Measurements from ENCODE around the gene PLEKHM2.

The PLEKHM2 gene

DNA sequence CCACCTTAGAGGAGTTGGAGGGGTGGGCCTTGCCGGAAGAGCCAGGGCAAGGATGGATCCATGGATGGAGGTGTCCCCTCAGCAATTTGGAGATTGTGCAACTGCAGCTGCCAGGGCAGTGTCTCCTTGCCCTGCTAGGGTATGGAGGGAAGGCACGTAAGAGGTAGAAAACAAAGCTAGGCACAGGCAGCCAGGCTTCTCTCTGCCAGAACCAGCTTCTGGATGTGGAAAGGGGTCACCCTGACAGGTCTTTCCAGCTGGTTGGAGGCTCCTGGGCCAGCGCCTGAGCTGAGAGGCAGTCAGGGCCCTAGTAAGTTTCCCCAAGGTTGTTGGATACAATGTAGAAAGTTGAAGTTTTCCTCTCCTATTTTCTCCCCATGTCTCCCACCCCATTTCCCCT lies 36.7 kb downstream of the PLEKHM2 start:
- Histone ChIP-seq H3K27ac (ENCODE audit: low read length) (no peak overlapping the region), H3K4me3 (ENCODE audit: low read depth in 1 of 2, low read length in 2 of 2) (no peak overlapping the region), H3K27me3 (ENCODE audit: low read depth, low read length) (no peaks in the 10 kb centered on the region), H3K36me3 (ENCODE audit: control insufficient read depth in 1 of 2, insufficient read depth in 2 of 2, low read length in 2 of 2) (peaks cover 42 to 44% of the 10 kb centered on the region in 2 donors), H3K4me1 (ENCODE audit: control insufficient read depth in 1 of 2, insufficient read depth in 2 of 2, low read length in 2 of 2) (peaks cover 7 to 27% of the 10 kb centered on the region in 2 donors), H3K9me3 (ENCODE audit: control insufficient read depth in 1 of 2, low read length in 2 of 2) (no peaks in the 10 kb centered on the region)

DNA sequence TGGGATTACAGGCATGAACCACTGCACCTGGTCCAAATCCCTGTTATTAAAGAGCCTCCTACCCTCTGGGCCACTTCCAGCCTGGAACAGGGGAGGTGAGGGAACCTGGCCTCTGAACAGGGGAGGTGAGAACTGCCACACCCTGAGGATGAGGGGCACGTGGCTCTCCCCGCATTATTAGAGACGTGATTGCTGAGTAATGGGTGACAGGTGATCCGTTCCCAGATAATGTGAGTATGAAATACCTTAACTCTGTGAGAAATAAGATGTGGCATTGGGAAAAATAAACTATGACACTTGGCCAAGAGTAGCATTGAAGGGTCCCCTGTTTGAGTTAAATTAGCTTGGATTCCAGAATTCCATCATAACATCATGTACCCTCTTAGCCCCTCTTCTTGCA lies 38.3 kb downstream of the PLEKHM2 start:
- Histone ChIP-seq H3K9me3 (ENCODE audit: control insufficient read depth in 1 of 2, low read length in 2 of 2) (no peaks in the 10 kb centered on the region), H3K36me3 (ENCODE audit: control insufficient read depth in 1 of 2, insufficient read depth in 2 of 2, low read length in 2 of 2) (peaks cover 47 to 50% of the 10 kb centered on the region in 2 donors), H3K27me3 (ENCODE audit: low read depth, low read length) (no peaks in the 10 kb centered on the region), H3K4me3 (ENCODE audit: low read depth in 1 of 2, low read length in 2 of 2) (no peak overlapping the region), H3K4me1 (ENCODE audit: control insufficient read depth in 1 of 2, insufficient read depth in 2 of 2, low read length in 2 of 2) (peaks cover 7 to 18% of the 10 kb centered on the region in 2 donors), H3K27ac (ENCODE audit: low read length) (no peak overlapping the region)

GRCh38 chr1:15722836-15723532 lies 38.9 kb downstream of the PLEKHM2 start:
- H3K27me3 ChIP-seq (ENCODE audit: low read depth, low read length) = no peaks in the 10 kb centered on the region
- peaks cover 1 to 12% of the 10 kb centered on the region in 2 donors for H3K4me1 ChIP-seq (ENCODE audit: control insufficient read depth in 1 of 2, insufficient read depth in 2 of 2, low read length in 2 of 2)
- no peak overlapping the region for H3K4me3 ChIP-seq (ENCODE audit: low read depth in 1 of 2, low read length in 2 of 2)
- no peak overlapping the region for H3K27ac ChIP-seq (ENCODE audit: low read length)
- peaks cover 47 to 50% of the 10 kb centered on the region in 2 donors for H3K36me3 ChIP-seq (ENCODE audit: control insufficient read depth in 1 of 2, insufficient read depth in 2 of 2, low read length in 2 of 2)
- no peaks in the 10 kb centered on the region for H3K9me3 ChIP-seq (ENCODE audit: control insufficient read depth in 1 of 2, low read length in 2 of 2)

DNA sequence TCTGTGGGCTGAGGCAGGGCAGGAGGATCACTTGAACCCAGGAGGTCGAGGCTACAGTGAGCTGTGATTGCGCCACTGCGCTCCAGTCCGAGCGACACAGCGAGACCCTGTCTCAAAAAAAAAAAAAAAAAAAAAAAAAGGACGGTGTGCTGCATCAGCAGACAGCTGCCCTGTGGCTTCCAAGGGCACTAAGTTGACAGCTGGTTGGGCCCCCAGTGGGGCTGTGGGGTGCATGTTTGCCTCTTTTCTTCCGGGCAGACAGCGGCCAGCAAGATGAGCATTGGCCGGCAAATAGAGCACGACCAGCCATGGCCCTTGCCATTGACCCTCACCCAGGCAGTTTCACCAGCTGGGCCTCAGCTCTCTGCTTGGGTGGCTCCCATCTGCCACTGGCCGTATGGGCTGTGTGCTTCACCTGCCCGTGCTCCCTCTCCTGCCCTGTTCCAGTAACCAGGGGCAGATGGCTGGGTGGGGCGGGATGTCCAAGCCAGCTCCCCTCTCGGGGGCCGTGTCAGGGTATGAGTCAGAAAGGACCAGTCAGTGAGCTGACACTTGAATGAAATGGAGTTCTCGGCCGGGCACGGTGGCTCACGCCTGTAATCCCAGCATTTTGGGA lies 39.6 kb downstream of the PLEKHM2 start:
- peaks cover 50 to 52% of the 10 kb centered on the region in 2 donors for H3K36me3 ChIP-seq (ENCODE audit: control insufficient read depth in 1 of 2, insufficient read depth in 2 of 2, low read length in 2 of 2)
- H3K4me1 ChIP-seq (ENCODE audit: control insufficient read depth in 1 of 2, insufficient read depth in 2 of 2, low read length in 2 of 2) = peaks cover 0 to 8% of the 10 kb centered on the region in 2 donors
- no peak overlapping the region for H3K27ac ChIP-seq (ENCODE audit: low read length)
- H3K27me3 ChIP-seq (ENCODE audit: low read depth, low read length) = no peaks in the 10 kb centered on the region
- H3K9me3 ChIP-seq (ENCODE audit: control insufficient read depth in 1 of 2, low read length in 2 of 2) = no peaks in the 10 kb centered on the region
- H3K4me3 ChIP-seq (ENCODE audit: low read depth in 1 of 2, low read length in 2 of 2) = no peak overlapping the region

DNA sequence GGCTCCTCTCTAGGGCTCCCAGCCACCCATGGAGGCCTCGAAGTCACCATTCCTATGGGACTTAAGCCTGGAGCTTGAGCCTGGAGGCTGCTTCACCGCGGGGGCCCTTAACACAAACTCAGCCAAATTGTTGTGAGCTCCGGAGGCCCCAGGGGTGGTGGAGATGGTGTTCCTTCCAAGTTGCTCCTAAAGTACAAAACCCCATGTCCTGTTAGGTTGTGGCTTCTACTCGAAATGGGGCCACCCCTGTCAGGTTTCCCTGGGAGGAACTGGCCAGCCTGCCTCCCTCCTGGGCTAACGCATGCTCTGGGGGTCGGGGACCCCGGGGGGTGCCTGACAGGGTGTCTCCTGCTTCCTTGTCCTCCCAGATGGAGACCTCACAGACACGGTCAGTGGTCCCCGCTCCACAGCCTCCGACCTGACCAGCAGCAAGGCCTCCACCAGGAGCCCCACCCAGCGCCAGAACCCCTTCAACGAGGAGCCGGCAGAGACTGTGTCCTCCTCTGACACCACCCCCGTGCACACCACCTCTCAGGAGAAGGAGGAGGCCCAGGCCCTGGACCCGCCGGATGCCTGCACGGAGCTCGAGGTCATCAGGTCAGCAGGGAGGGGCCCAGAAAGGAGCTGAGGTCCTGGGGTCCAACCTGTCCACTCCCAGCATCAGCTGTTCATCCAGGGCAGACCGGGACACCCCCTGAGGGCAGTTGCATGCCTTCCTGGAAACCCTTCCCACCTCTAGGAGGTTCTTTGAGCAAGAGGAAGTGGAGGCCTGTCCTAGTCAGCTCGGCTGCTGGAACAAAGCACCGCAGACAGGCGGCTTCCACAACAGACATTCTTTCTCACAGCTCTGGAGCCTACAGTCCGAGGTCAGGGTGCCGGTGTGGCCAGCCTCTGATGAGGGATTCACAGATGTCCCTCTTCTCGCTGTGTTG lies 41.1 kb downstream of the PLEKHM2 start:
- Histone ChIP-seq H3K4me3 (ENCODE audit: low read depth in 1 of 2, low read length in 2 of 2) (no peak overlapping the region), H3K4me1 (ENCODE audit: control insufficient read depth in 1 of 2, insufficient read depth in 2 of 2, low read length in 2 of 2) (peaks cover 0 to 8% of the 10 kb centered on the region in 2 donors), H3K27me3 (ENCODE audit: low read depth, low read length) (no peaks in the 10 kb centered on the region), H3K9me3 (ENCODE audit: control insufficient read depth in 1 of 2, low read length in 2 of 2) (no peaks in the 10 kb centered on the region), H3K27ac (ENCODE audit: low read length) (no peak overlapping the region), H3K36me3 (ENCODE audit: control insufficient read depth in 1 of 2, insufficient read depth in 2 of 2, low read length in 2 of 2) (peaks cover 50 to 66% of the 10 kb centered on the region in 2 donors)

DNA sequence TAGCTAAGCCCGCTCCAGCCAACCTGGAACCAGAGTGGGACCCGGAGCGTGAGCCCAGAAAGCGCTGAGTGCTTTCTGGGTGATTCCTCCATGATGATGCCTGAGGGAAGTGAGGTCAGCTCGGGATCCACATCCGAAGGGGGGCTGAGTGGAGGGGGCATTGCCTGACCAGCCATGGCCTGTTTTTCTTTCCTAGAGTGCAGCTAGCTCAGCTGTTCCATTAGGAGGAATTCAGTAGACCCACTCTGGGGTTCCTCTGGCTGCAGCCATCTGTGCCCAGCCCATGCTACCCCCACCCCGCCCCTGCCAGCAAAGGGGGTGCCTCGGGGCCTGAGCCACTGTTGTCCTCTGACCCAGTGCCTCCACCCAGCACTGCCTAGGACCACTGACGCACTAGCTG lies 42.4 kb downstream of the PLEKHM2 start:
- H3K36me3 ChIP-seq (ENCODE audit: control insufficient read depth in 1 of 2, insufficient read depth in 2 of 2, low read length in 2 of 2) = peaks cover 44 to 73% of the 10 kb centered on the region in 2 donors
- peaks cover 0 to 8% of the 10 kb centered on the region in 2 donors for H3K4me1 ChIP-seq (ENCODE audit: control insufficient read depth in 1 of 2, insufficient read depth in 2 of 2, low read length in 2 of 2)
- H3K27me3 ChIP-seq (ENCODE audit: low read depth, low read length) = no peaks in the 10 kb centered on the region
- no peak overlapping the region for H3K4me3 ChIP-seq (ENCODE audit: low read depth in 1 of 2, low read length in 2 of 2)
- no peak overlapping the region for H3K27ac ChIP-seq (ENCODE audit: low read length)
- H3K9me3 ChIP-seq (ENCODE audit: control insufficient read depth in 1 of 2, low read length in 2 of 2) = no peaks in the 10 kb centered on the region

GRCh38 chr1:15727021-15727420 lies 42.9 kb downstream of the PLEKHM2 start:
- Histone ChIP-seq H3K4me1 (ENCODE audit: control insufficient read depth in 1 of 2, insufficient read depth in 2 of 2, low read length in 2 of 2) (peaks cover 0 to 8% of the 10 kb centered on the region in 2 donors), H3K27me3 (ENCODE audit: low read depth, low read length) (no peaks in the 10 kb centered on the region), H3K9me3 (ENCODE audit: control insufficient read depth in 1 of 2, low read length in 2 of 2) (no peaks in the 10 kb centered on the region), H3K4me3 (ENCODE audit: low read depth in 1 of 2, low read length in 2 of 2) (no peak overlapping the region), H3K27ac (ENCODE audit: low read length) (no peak overlapping the region), H3K36me3 (ENCODE audit: control insufficient read depth in 1 of 2, insufficient read depth in 2 of 2, low read length in 2 of 2) (peaks cover 49 to 75% of the 10 kb centered on the region in 2 donors)

DNA sequence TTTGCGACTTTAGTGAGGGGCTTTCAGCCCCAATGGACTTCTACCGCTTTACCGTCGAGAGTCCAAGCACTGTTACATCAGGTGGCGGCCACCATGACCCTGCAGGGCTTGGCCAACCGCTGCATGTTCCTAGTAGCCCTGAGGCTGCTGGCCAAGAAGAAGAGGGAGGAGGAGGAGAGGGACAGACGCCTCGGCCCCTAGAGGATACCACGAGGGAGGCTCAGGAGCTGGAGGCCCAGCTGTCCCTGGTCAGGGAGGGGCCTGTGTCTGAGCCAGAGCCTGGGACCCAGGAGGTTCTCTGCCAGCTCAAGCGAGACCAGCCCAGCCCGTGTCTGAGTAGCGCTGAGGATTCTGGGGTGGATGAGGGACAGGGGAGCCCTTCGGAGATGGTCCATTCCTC lies 43.3 kb downstream of the PLEKHM2 start:
- no peaks in the 10 kb centered on the region for H3K9me3 ChIP-seq (ENCODE audit: control insufficient read depth in 1 of 2, low read length in 2 of 2)
- peaks cover 51 to 79% of the 10 kb centered on the region in 2 donors for H3K36me3 ChIP-seq (ENCODE audit: control insufficient read depth in 1 of 2, insufficient read depth in 2 of 2, low read length in 2 of 2)
- no peak overlapping the region for H3K4me3 ChIP-seq (ENCODE audit: low read depth in 1 of 2, low read length in 2 of 2)
- H3K4me1 ChIP-seq (ENCODE audit: control insufficient read depth in 1 of 2, insufficient read depth in 2 of 2, low read length in 2 of 2) = peaks cover 0 to 7% of the 10 kb centered on the region in 2 donors
- no peaks in the 10 kb centered on the region for H3K27me3 ChIP-seq (ENCODE audit: low read depth, low read length)
- no peak overlapping the region for H3K27ac ChIP-seq (ENCODE audit: low read length)

DNA sequence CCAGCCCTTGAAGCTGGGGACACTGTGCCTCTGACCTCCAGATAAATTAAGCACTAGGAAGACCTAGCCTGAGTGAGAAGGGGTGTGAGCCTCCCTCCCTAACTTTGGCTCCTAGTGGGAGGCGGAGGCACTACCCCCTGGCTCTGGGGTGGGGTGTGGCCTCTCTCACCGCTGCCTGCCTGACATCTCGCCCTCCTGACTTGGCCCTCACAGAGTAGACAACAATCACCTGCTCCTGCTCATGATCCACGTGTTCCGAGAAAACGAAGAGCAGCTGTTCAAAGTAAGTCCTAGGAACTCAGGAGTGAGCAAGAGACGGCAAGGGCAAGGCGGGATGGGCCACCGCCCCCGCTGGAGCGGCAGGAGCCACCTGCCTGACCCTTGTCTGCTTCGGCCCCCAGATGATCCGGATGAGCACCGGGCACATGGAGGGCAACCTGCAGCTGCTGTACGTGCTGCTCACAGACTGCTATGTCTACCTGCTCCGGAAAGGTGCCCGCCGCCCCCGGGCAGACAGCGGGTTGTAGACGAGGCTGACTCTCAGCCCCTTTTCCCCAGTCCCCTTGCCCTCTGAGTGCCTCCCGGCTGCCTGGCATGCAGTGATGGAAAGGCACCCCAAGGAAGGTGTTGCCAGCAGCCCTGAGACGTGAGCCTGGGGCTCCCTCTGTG lies 43.9 kb downstream of the PLEKHM2 start:
- Histone ChIP-seq H3K36me3 (ENCODE audit: control insufficient read depth in 1 of 2, insufficient read depth in 2 of 2, low read length in 2 of 2) (peaks cover 53 to 85% of the 10 kb centered on the region in 2 donors), H3K27me3 (ENCODE audit: low read depth, low read length) (no peaks in the 10 kb centered on the region), H3K4me3 (ENCODE audit: low read depth in 1 of 2, low read length in 2 of 2) (no peak overlapping the region), H3K9me3 (ENCODE audit: control insufficient read depth in 1 of 2, low read length in 2 of 2) (no peaks in the 10 kb centered on the region), H3K4me1 (ENCODE audit: control insufficient read depth in 1 of 2, insufficient read depth in 2 of 2, low read length in 2 of 2) (peaks cover 0 to 1% of the 10 kb centered on the region in 2 donors), H3K27ac (ENCODE audit: low read length) (no peak overlapping the region)

- H3K27ac ChIP-seq (ENCODE audit: low read length) = no peak overlapping the region
- no peak overlapping the region for H3K4me3 ChIP-seq (ENCODE audit: low read depth in 1 of 2, low read length in 2 of 2)
- no peaks in the 10 kb centered on the region for H3K4me1 ChIP-seq (ENCODE audit: control insufficient read depth in 1 of 2, insufficient read depth in 2 of 2, low read length in 2 of 2)
- H3K27me3 ChIP-seq (ENCODE audit: low read depth, low read length) = no peaks in the 10 kb centered on the region
- no peaks in the 10 kb centered on the region for H3K9me3 ChIP-seq (ENCODE audit: control insufficient read depth in 1 of 2, low read length in 2 of 2)
- peaks cover 53 to 92% of the 10 kb centered on the region in 2 donors for H3K36me3 ChIP-seq (ENCODE audit: control insufficient read depth in 1 of 2, insufficient read depth in 2 of 2, low read length in 2 of 2)
Measured at GRCh38 chr1:15728937-15729657, 45.0 kb downstream of the PLEKHM2 start.
